ENCODE measurements around the gene CDKAL1.

DNA sequence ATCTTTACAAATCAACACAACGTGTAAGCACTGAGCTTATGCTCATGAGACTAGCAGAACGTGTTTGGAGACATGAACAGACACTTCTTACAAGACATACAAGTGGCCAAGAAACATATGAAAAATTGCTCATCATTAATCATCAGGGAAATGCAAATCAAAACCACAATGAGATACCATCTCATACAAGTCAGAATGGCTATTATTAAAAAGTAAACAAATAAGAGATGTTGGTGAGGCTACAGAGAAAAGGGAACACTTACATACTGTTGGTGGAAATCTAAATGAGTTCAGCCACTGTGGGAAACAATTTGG, 731.4 kb downstream of the CDKAL1 start:
- TF ChIP-seq POLR2AphosphoS5 (IDR thresholded peaks at IDR 0.05; ENCODE audit: low read depth, low read length), result no peak
- TF ChIP-seq, protein P1, sequence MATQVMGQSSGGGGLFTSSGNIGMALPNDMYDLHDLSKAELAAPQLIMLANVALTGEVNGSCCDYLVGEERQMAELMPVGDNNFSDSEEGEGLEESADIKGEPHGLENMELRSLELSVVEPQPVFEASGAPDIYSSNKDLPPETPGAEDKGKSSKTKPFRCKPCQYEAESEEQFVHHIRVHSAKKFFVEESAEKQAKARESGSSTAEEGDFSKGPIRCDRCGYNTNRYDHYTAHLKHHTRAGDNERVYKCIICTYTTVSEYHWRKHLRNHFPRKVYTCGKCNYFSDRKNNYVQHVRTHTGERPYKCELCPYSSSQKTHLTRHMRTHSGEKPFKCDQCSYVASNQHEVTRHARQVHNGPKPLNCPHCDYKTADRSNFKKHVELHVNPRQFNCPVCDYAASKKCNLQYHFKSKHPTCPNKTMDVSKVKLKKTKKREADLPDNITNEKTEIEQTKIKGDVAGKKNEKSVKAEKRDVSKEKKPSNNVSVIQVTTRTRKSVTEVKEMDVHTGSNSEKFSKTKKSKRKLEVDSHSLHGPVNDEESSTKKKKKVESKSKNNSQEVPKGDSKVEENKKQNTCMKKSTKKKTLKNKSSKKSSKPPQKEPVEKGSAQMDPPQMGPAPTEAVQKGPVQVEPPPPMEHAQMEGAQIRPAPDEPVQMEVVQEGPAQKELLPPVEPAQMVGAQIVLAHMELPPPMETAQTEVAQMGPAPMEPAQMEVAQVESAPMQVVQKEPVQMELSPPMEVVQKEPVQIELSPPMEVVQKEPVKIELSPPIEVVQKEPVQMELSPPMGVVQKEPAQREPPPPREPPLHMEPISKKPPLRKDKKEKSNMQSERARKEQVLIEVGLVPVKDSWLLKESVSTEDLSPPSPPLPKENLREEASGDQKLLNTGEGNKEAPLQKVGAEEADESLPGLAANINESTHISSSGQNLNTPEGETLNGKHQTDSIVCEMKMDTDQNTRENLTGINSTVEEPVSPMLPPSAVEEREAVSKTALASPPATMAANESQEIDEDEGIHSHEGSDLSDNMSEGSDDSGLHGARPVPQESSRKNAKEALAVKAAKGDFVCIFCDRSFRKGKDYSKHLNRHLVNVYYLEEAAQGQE (IDR thresholded peaks at IDR 0.05; ENCODE audit: insufficient read depth in 1 of 2, low read depth in 2 of 2, low read length in 2 of 2), result no peak
- no peak for TF ChIP-seq TAF1 (IDR thresholded peaks at IDR 0.05; ENCODE audit: borderline replicate concordance, insufficient read depth, low read length)
- no peak for TF ChIP-seq FOXP2 (optimal IDR thresholded peaks at IDR 0.05; ENCODE audit: borderline replicate concordance, extremely low read depth, extremely low read length, insufficient read depth)
